ENCODE measurements around the gene TMEM45B.
"Not testable (repeated sequence)": the region's sequence is repeated elsewhere in the genome, so short reads cannot be mapped to it uniquely, and the experiment has no call there.

DNA sequence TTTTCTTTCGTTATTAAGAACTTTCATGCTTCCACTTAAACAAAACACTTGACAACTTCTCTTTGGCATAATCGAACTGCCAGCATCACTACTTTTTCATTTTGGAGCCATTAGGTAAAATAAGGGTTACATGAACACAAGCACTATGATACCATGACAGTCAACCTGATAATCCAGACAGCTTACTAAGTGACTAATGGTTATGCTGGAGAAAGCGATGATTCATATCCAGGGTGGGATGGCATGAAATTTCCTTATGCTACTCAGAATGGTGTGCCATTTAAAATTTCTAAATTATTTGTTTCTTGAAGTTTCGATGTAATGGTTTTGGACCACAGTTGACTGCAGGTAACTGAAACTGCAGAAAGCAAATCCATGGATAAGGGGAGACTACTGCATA lies 15.6 kb downstream of the TMEM45B start:
- TF ChIP-seq, protein P1, sequence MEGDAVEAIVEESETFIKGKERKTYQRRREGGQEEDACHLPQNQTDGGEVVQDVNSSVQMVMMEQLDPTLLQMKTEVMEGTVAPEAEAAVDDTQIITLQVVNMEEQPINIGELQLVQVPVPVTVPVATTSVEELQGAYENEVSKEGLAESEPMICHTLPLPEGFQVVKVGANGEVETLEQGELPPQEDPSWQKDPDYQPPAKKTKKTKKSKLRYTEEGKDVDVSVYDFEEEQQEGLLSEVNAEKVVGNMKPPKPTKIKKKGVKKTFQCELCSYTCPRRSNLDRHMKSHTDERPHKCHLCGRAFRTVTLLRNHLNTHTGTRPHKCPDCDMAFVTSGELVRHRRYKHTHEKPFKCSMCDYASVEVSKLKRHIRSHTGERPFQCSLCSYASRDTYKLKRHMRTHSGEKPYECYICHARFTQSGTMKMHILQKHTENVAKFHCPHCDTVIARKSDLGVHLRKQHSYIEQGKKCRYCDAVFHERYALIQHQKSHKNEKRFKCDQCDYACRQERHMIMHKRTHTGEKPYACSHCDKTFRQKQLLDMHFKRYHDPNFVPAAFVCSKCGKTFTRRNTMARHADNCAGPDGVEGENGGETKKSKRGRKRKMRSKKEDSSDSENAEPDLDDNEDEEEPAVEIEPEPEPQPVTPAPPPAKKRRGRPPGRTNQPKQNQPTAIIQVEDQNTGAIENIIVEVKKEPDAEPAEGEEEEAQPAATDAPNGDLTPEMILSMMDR (IDR thresholded peaks at IDR 0.05) = not testable (repeated sequence)
- not testable (repeated sequence) for TF ChIP-seq POLR2A, POLR2AphosphoS5 (IDR thresholded peaks at IDR 0.05)
